CD4-positive, alpha-beta T cell (primary cell): ENCODE data around the gene CRYL1. TPM values are rescaled to one million over a fixed set of nuclear protein-coding genes. Genes with fewer than 3 reads are reported as not detected.

ENCODE experiments used
- ATAC-seq: fragments of 200-7000 bp; cut with Tn5 transposase; one replicate; pipeline ENCODE4 v1.10.0; 2022; ENCODE audit warnings: mild to moderate bottlenecking; ENCODE audit not compliant: poor library complexity
- CTCF ChIA-PET: fragments of 350-600 bp; sonication (Branson Sonifier 250); formaldehyde crosslinking; loops from one replicate; lab custom pipeline; 2021; ENCODE audit warnings: antibody characterized with exemption, inconsistent platforms; lab: Charles Lee
- POLR2A ChIA-PET: fragments of 350-600 bp; sonication (Branson Sonifier 250); formaldehyde crosslinking; loops from one replicate; lab custom pipeline; 2021; ENCODE audit warnings: antibody characterized with exemption, inconsistent platforms; lab: Charles Lee
- DNase-seq, 14 experiments: peaks; one replicate each; pipeline ENCODE4 v3.0.0-alpha.2; 2013 to 2020; ENCODE audit warnings: mixed read lengths in 2 of 14
- H3K27ac ChIP-seq, 2 donors: one replicate each; pipeline versions ENCODE4 v1.5.1 to v1.7.0; 2013; ENCODE audit warnings: low read length in 2 of 2, low read depth in 1 of 2, mild to moderate bottlenecking in 1 of 2
- H3K27me3 ChIP-seq, 2 experiments: 1 replicate in 1 of 2; 2 replicates in 1 of 2; pipeline versions ENCODE4 v1.6.1 to v1.7.0; 2013; ENCODE audit warnings: low read length in 2 of 2, control low read depth in 1 of 2, mild to moderate bottlenecking in 1 of 2, moderate library complexity in 1 of 2; ENCODE audit not compliant: insufficient read depth in 2 of 2, control insufficient read depth in 1 of 2
- H3K36me3 ChIP-seq: one replicate; pipeline ENCODE4 v1.6.1; 2013; ENCODE audit warnings: low read length, control low read depth; ENCODE audit not compliant: insufficient read depth
- H3K4me1 ChIP-seq: one replicate; pipeline ENCODE4 v1.6.1; 2013; ENCODE audit warnings: low read length, control low read depth; ENCODE audit not compliant: insufficient read depth
- H3K4me3 ChIP-seq: one replicate; pipeline ENCODE4 v1.5.1; 2013; ENCODE audit warnings: mild to moderate bottlenecking, low read length, moderate library complexity
- H3K9me3 ChIP-seq, 2 experiments: 1 replicate in 1 of 2; 2 replicates in 1 of 2; pipeline versions ENCODE4 v1.6.1 to v1.7.0; 2013; ENCODE audit warnings: low read length in 2 of 2, mild to moderate bottlenecking in 2 of 2, control low read depth in 1 of 2, moderate library complexity in 1 of 2; ENCODE audit not compliant: control insufficient read depth in 1 of 2, insufficient read depth in 1 of 2
- H3K27ac Mint-ChIP-seq: one replicate; pipeline ENCODE4 v1.8.0; 2020; ENCODE audit warnings: mixed read lengths
- H3K27me3 Mint-ChIP-seq: one replicate; pipeline ENCODE4 v1.8.0; 2021; ENCODE audit warnings: mixed read lengths
- H3K36me3 Mint-ChIP-seq: one replicate; pipeline ENCODE4 v1.8.0; 2021; ENCODE audit warnings: low read depth, mixed read lengths
- H3K4me1 Mint-ChIP-seq: one replicate; pipeline ENCODE4 v1.8.0; 2021; ENCODE audit warnings: low read depth, mixed read lengths
- H3K4me3 Mint-ChIP-seq: one replicate; pipeline ENCODE4 v1.8.0; 2020; ENCODE audit warnings: mild to moderate bottlenecking, mixed read lengths
- H3K9me3 Mint-ChIP-seq: one replicate; pipeline ENCODE4 v1.8.0; 2020; ENCODE audit warnings: mixed read lengths
- intact Hi-C, 2 experiments: fragments of 100-400 bp; cut with DNase I in 1 of 2; cut with micrococcal nuclease in 1 of 2; formaldehyde crosslinking; loops; one replicate each; pipeline versions ENCODE4 v1.15.1 to v1.9.0; 2023 to 2025; cut with DNase I, micrococcal nuclease
- total RNA-seq, 174 experiments: library from RNA in 2 of 174; stranded (reverse) in 2 of 174; gene quantifications; one replicate each; pipeline ENCODE4 v1.2.3 and lab custom pipeline; 2021 to 2026
- TF ChIP-seq, protein P1 (sequence below): fragments of 200-600 bp; IDR thresholded peaks from one replicate; pipeline ENCODE4 v1.8.0; 2022; ENCODE audit warnings: antibody characterized with exemption, mild to moderate bottlenecking

CRYL1 gene
- total RNA-seq, 2 experiments from 2014 or later, result 7.9 to 8.0 TPM

DNA sequence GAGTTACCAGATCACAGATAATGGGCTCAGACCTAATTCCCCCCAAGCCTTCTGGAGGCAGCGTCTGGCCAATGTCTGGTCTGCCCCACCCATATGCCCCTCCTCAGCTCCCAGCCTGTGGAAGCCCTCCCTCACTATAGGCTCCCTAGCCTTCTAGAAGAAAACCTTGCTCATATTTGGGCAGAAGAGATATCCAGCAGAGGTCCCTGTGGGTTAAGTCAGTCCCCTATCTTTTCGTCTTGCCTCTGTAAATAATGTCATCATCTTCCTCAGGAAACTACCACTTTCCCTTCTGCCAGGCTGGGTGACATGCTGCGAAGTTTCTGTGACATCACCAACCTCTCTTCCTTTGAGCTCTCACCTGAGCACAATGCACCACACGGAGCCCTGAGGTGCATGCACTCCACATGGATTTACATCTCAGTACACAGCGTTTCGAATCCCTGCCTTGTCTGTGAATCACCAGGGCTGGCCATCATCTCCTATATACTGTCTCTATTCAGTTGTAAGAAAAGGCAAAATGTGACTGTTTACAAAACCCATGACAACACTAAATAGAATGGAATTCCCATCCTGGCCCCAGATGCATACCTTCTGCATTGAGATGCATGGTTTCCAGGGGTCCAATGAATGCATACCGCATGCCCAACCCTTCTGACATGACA lies 112.8 kb downstream of the CRYL1 start:
- Histone ChIP-seq H3K36me3 (no peaks in the 10 kb centered on the region), H3K27ac (no peak overlapping the region), H3K27me3 (no peaks in the 10 kb centered on the region), H3K4me1 (peaks cover 20% of the 10 kb centered on the region), H3K4me3 (no peak overlapping the region), H3K9me3 (peaks cover 0 to 18% of the 10 kb centered on the region in 2 experiments)
- DNase-seq, result peak in 3 of 14 experiments; percentile 32 to 56 (median 36)
- peak; percentile 61 for ATAC-seq
- Mint-ChIP-seq H3K36me3 (no peaks in the 10 kb centered on the region), H3K4me1 (peaks cover 22% of the 10 kb centered on the region), H3K9me3 (no peaks in the 10 kb centered on the region), H3K27me3 (no peaks in the 10 kb centered on the region), H3K27ac (peak overlapping the region; percentile 84), H3K4me3 (peak overlapping the region; percentile 5)
- intact Hi-C loops, result loop anchor here in 1 of 2 experiments (2.0 to 5.0 kb wide), 2 partner anchors 64 to 216 kb away; no protein-coding TSS in a partner anchor
- TF ChIP-seq, protein P1, sequence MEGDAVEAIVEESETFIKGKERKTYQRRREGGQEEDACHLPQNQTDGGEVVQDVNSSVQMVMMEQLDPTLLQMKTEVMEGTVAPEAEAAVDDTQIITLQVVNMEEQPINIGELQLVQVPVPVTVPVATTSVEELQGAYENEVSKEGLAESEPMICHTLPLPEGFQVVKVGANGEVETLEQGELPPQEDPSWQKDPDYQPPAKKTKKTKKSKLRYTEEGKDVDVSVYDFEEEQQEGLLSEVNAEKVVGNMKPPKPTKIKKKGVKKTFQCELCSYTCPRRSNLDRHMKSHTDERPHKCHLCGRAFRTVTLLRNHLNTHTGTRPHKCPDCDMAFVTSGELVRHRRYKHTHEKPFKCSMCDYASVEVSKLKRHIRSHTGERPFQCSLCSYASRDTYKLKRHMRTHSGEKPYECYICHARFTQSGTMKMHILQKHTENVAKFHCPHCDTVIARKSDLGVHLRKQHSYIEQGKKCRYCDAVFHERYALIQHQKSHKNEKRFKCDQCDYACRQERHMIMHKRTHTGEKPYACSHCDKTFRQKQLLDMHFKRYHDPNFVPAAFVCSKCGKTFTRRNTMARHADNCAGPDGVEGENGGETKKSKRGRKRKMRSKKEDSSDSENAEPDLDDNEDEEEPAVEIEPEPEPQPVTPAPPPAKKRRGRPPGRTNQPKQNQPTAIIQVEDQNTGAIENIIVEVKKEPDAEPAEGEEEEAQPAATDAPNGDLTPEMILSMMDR, result no peak
- ChIA-PET CTCF (interaction anchor here (0.9 kb wide), 1 partner anchor 8 kb away, joined by 3 read pairs; no protein-coding TSS in a partner anchor), POLR2A (interaction anchor here (0.9 to 2.6 kb wide), 2 partner anchors 30 to 64 kb away, joined by 3 to 26 read pairs; no protein-coding TSS in a partner anchor)

DNA sequence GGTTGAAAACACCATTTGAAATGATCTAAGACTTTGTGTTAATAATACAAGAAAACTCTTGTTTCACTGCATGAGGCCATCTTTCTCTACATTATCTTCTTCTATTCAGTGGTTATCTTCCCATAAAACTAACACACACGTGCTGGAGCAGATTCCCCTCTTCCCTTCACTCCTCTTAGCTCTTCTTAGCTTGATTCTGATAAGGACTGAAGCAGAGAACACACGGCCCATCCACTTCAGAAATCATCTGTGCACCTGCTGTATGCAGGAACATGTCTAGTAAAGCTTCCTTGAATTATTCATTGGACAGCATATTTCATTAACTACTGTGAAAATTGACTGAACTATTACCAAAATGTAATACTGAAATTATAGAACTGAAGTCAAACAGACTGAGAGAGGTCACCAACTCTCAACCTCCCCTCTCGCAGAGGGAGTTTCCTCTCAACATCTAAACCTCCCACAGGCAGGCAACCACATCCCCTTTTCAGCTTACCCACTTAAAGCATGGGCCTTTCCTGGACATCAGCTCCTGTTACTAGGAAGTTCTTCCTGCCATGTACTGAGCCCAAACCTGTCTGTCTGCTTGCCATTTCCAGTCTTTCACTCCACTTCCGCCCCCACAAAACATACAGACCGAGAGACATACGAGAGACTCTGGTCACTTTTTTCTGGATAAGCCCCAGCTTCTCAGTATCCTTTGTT lies 113.9 kb downstream of the CRYL1 start:
- Histone ChIP-seq H3K9me3 (peaks cover 0 to 18% of the 10 kb centered on the region in 2 experiments), H3K36me3 (no peaks in the 10 kb centered on the region), H3K4me1 (peaks cover 20% of the 10 kb centered on the region), H3K4me3 (no peak overlapping the region), H3K27me3 (no peaks in the 10 kb centered on the region), H3K27ac (no peak overlapping the region)
- TF ChIP-seq, protein P1, result no peak
- ATAC-seq (peak; percentile 75), DNase-seq (peak in 6 of 14 experiments; percentile 9 to 77 (median 44))
- Mint-ChIP-seq H3K4me3 (peak overlapping the region; percentile 61), H3K4me1 (peaks cover 22% of the 10 kb centered on the region), H3K9me3 (no peaks in the 10 kb centered on the region), H3K27ac (peak overlapping the region; percentile 84), H3K36me3 (no peaks in the 10 kb centered on the region), H3K27me3 (no peaks in the 10 kb centered on the region)
- intact Hi-C loops, result loop anchor here in 1 of 2 experiments (2.0 to 5.0 kb wide), 2 partner anchors 66 to 215 kb away; no protein-coding TSS in a partner anchor
- CTCF ChIA-PET, result interaction anchor here (0.5 to 1.1 kb wide), 3 partner anchors 9 to 513 kb away, joined by 3 to 4 read pairs (median 3); no protein-coding TSS in a partner anchor
- POLR2A ChIA-PET, result interaction anchor here (0.6 to 2.6 kb wide), 3 partner anchors 9 to 65 kb away, joined by 3 to 26 read pairs (median 8); no protein-coding TSS in a partner anchor

DNA sequence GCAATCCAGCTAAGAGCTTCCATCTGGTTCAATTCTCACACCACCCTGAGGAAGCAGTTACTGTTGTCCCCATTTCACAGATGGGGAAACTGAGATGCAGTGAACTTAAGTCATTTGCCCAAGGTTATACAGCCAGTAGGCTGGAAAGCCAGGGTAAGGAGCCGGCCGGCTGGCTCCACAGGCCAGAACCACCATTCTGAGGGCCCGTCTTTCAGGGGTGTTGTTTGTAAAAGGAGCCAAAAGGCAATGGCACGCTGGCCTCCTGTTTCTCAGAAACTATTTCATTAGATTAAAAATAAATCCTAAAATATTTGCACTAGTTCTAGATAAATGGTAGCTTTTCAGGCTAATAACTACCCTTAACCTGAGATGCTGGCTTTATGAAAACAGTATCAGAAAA lies 114.9 kb downstream of the CRYL1 start:
- POLR2A ChIA-PET, result interaction anchor here (2.6 kb wide), 1 partner anchor 66 kb away, joined by 26 read pairs; no protein-coding TSS in a partner anchor
- CTCF ChIA-PET, result interaction anchor here (1.1 kb wide), 1 partner anchor 65 kb away, joined by 4 read pairs; no protein-coding TSS in a partner anchor

More for the DNA sequence above, 114.9 kb downstream of the CRYL1 start:
- Histone ChIP-seq H3K36me3 (no peaks in the 10 kb centered on the region), H3K4me1 (peaks cover 20% of the 10 kb centered on the region), H3K4me3 (no peak overlapping the region), H3K9me3 (peaks cover 0 to 11% of the 10 kb centered on the region in 2 experiments), H3K27ac (no peak overlapping the region), H3K27me3 (no peaks in the 10 kb centered on the region)
- Mint-ChIP-seq H3K27ac (peak overlapping the region; percentile 84), H3K4me3 (no peak overlapping the region), H3K4me1 (peaks cover 25% of the 10 kb centered on the region), H3K36me3 (no peaks in the 10 kb centered on the region), H3K27me3 (no peaks in the 10 kb centered on the region), H3K9me3 (no peaks in the 10 kb centered on the region)
- ATAC-seq, result no peak
- DNase-seq, result no peak
- intact Hi-C loops, result loop anchor here in 1 of 2 experiments (5.0 kb wide), 1 partner anchor 67 kb away; no protein-coding TSS in a partner anchor
- TF ChIP-seq, protein P1, result no peak
